GM12878 (cell line): ENCODE results near the gene GRHL1. TPM values are rescaled to one million over a fixed set of nuclear protein-coding genes. Genes with fewer than 3 reads are reported as not detected.

Experiments used
- ATAC-seq: fragments of 200-7000 bp; cut with Tn5 transposase; 3 replicates; pipeline ENCODE4 v1.9.1; 2020; ENCODE audit warnings: mild to moderate bottlenecking, moderate library complexity
- BruUV-seq: library from RNA; stranded (reverse); fragments of 400-500 nt; replicated peaks from 2 replicates; lab custom pipeline; 2021; lab: Mats Ljungman, UMichigan
- CTCF ChIA-PET: fragments of 300-600 bp; sonication (Branson Sonifier 250); formaldehyde crosslinking; extraction: SDS; loops from one replicate; lab custom pipeline; 2021; ENCODE audit warnings: inconsistent platforms; lab: Yijun Ruan, JAX
- POLR2A ChIA-PET: fragments of 350-600 bp; formaldehyde crosslinking; extraction: SDS; loops from one replicate; lab custom pipeline; 2021; ENCODE audit warnings: inconsistent platforms; lab: Charles Lee
- RAD21 ChIA-PET: fragments of 300-600 bp; sonication (Branson Sonifier 250); formaldehyde crosslinking; loops from one replicate; lab custom pipeline; 2023; ENCODE audit warnings: antibody characterized with exemption; ENCODE audit not compliant: unreplicated experiment; lab: Charles Lee
- SMC1A ChIA-PET: fragments of 300-600 bp; sonication (Branson Sonifier 250); formaldehyde crosslinking; loops from one replicate; lab custom pipeline; 2023; ENCODE audit not compliant: unreplicated experiment, uncharacterized antibody; lab: Charles Lee
- DNase-seq: peaks from one replicate; pipeline ENCODE4 v3.0.0-alpha.2; 2011; ENCODE audit warnings: low read depth, low spot score
- FAIRE-seq: peaks from 3 replicates; lab custom pipeline; 2011; peaks lifted over from hg19 to GRCh38; lab: Jason Lieb, UNC
- H2AFZ ChIP-seq: 2 replicates; pipeline ENCODE4 v1.6.0; 2011; ENCODE audit warnings: low read depth, low read length, control low read depth; ENCODE audit not compliant: control insufficient read depth
- H3K27ac ChIP-seq: 2 replicates; pipeline ENCODE4 v1.5.1; 2011; ENCODE audit warnings: control low read depth; ENCODE audit not compliant: control insufficient read depth, insufficient read depth
- H3K27me3 ChIP-seq, 2 experiments: replicated peaks in 1 of 2; 2 replicates each; pipeline versions ENCODE4 v1.6.0 to v1.6.1; 2011; ENCODE audit warnings: low read length in 1 of 2; ENCODE audit not compliant: control insufficient read depth in 2 of 2, insufficient read depth in 2 of 2
- H3K36me3 ChIP-seq, 2 experiments: 2 replicates each; pipeline ENCODE4 v1.5.1; 2011; ENCODE audit warnings: low read length in 1 of 2; ENCODE audit not compliant: control insufficient read depth in 2 of 2, insufficient read depth in 2 of 2
- H3K4me1 ChIP-seq: 2 replicates; pipeline ENCODE4 v1.6.1; 2011; ENCODE audit warnings: mild to moderate bottlenecking, low read length, moderate library complexity, mixed read lengths; ENCODE audit not compliant: control insufficient read depth, insufficient read depth
- H3K4me2 ChIP-seq: 2 replicates; pipeline ENCODE4 v1.6.0; 2011; ENCODE audit warnings: control low read depth; ENCODE audit not compliant: control insufficient read depth, insufficient read depth
- H3K4me3 ChIP-seq: fragments of 200-600 bp; sonication (generic); 2 replicates; pipeline ENCODE4 v1.5.1; 2016
- H3K79me2 ChIP-seq: 2 replicates; pipeline ENCODE4 v1.6.0; 2011; ENCODE audit warnings: low read length; ENCODE audit not compliant: control insufficient read depth, insufficient read depth
- H3K9ac ChIP-seq: 2 replicates; pipeline ENCODE4 v1.8.0; 2011; ENCODE audit warnings: low read length, control low read depth, mixed read lengths; ENCODE audit not compliant: control insufficient read depth, insufficient read depth
- H3K9me3 ChIP-seq: replicated peaks from 3 replicates; pipeline ENCODE4 v1.5.1; 2011; ENCODE audit warnings: mild to moderate bottlenecking, low read length; ENCODE audit not compliant: control insufficient read depth, insufficient read depth
- H4K20me1 ChIP-seq: 2 replicates; pipeline ENCODE4 v1.6.0; 2011; ENCODE audit not compliant: control insufficient read depth, insufficient read depth
- ASH2L ChIP-seq: fragments of 300-600, 200-600 bp; sonication (generic); IDR thresholded peaks from 2 replicates; pipeline ENCODE4 v1.6.1; 2017; ENCODE audit warnings: low read depth, mild to moderate bottlenecking, borderline replicate concordance
- BACH1 ChIP-seq: fragments of 450-650 bp; IDR thresholded peaks from 2 replicates; pipeline ENCODE4 v1.6.1; 2017; ENCODE audit warnings: mild to moderate bottlenecking, borderline replicate concordance
- CEBPB ChIP-seq, 2 experiments: fragments of 150-350 bp in 1 of 2; IDR thresholded peaks; 2 replicates each; pipeline ENCODE4 v1.6.1; 2012 to 2014; ENCODE audit warnings: low read depth in 2 of 2, low read length in 2 of 2, borderline replicate concordance in 1 of 2, inconsistent platforms in 1 of 2
- CHD2 ChIP-seq: IDR thresholded peaks from 2 replicates; pipeline ENCODE4 v1.6.1; 2011; ENCODE audit warnings: low read depth, low read length, improper control_type of control experiment, borderline replicate concordance
- FOS ChIP-seq: IDR thresholded peaks from 3 replicates; pipeline ENCODE4 v1.6.1; 2011; ENCODE audit warnings: borderline replicate concordance; ENCODE audit not compliant: insufficient read length; ENCODE audit errors: extremely low read depth
- HDAC2 ChIP-seq: fragments of 200-600 bp; sonication (generic); IDR thresholded peaks from 2 replicates; pipeline ENCODE4 v1.6.1; 2017
- LARP7 ChIP-seq: fragments of 450-650 bp; IDR thresholded peaks from 2 replicates; pipeline ENCODE4 v1.6.1; 2017; ENCODE audit warnings: mild to moderate bottlenecking
- NFYA ChIP-seq: IDR thresholded peaks from 2 replicates; pipeline ENCODE4 v1.6.1; 2011; ENCODE audit warnings: low read depth, mild to moderate bottlenecking, low read length, improper control_type of control experiment, borderline replicate concordance
- PAX5 ChIP-seq: IDR thresholded peaks from 2 replicates; pipeline ENCODE4 v1.6.1; 2011; ENCODE audit warnings: low read depth, low read length, borderline replicate concordance
- POLR2A ChIP-seq: IDR thresholded peaks from 2 replicates; pipeline ENCODE4 v1.6.1; 2011; ENCODE audit warnings: low read depth, mild to moderate bottlenecking, low read length
- SP1 ChIP-seq: IDR thresholded peaks from one replicate; pipeline ENCODE4 v1.6.1; 2011; ENCODE audit warnings: low read depth, low read length
- SREBF1 ChIP-seq: IDR thresholded peaks from 2 replicates; pipeline ENCODE4 v1.6.1; 2012; ENCODE audit warnings: mild to moderate bottlenecking, low read length
- STAT3 ChIP-seq: IDR thresholded peaks from 2 replicates; pipeline ENCODE4 v1.6.1; 2011; ENCODE audit warnings: low read depth, low read length, improper control_type of control experiment
- TAF1 ChIP-seq: IDR thresholded peaks from 2 replicates; pipeline ENCODE4 v1.6.1; 2011; ENCODE audit warnings: mild to moderate bottlenecking, low read depth, low read length, borderline replicate concordance
- TBL1XR1 ChIP-seq: IDR thresholded peaks from 2 replicates; pipeline ENCODE4 v1.6.1; 2012; ENCODE audit warnings: low read depth, low read length, improper control_type of control experiment
- WGBS: methylation state at CpG from one replicate; pipeline ENCODE4 v1.1.6; 2016; ENCODE audit warnings: low lambda C conversion rate; ENCODE audit not compliant: insufficient replicate concordance, insufficient coverage; ENCODE audit errors: missing lambda C conversion rate; 5-methylcytosine and 5-hydroxymethylcytosine counted together
- in situ Hi-C: fragments of 300-500 bp; cut with MboI; formaldehyde crosslinking; loops from 9 replicates; pipeline ENCODE4 v1.14.3; 2018; ENCODE audit warnings: mixed read lengths
- intact Hi-C: fragments of 100-400 bp; cut with micrococcal nuclease; formaldehyde crosslinking; loops from one replicate; pipeline ENCODE4 v1.14.2; 2022; ENCODE audit not compliant: unreplicated experiment
- polyA plus RNA-seq, 11 experiments: library from polyadenylated mRNA; depleted of rRNA in 4 of 11; unstranded in 6 of 11; stranded (reverse) in 5 of 11; fragments of >200 nt; fragmentation: Nextera tagmentation in 4 of 11; fragmentation: Illumina TruSeq in 1 of 11; extraction: Ambion mirVana in 4 of 11; extraction: Trizol in 1 of 11; gene quantifications; 1 replicate in 1 of 11; 2 replicates in 10 of 11; pipeline versions ENCODE4 v1.2.1 to v1.2.3, GENCODE V29; 2011 to 2016; ENCODE audit warnings: inconsistent platforms in 2 of 11, missing spikeins in 2 of 11, low read depth in 1 of 11
- total RNA-seq, 4 experiments: library from RNA; depleted of rRNA in 3 of 4; stranded (reverse); fragments of >200 nt in 3 of 4; fragmentation: Illumina TruSeq in 1 of 4; extraction: Trizol in 1 of 4; gene quantifications; 2 replicates each; pipeline versions ENCODE4 v1.2.1 to v1.2.3, GENCODE V29; 2013 to 2021
- TF ChIP-seq, protein P1 (sequence below): IDR thresholded peaks from 2 replicates; pipeline ENCODE4 v1.6.1; 2011; ENCODE audit warnings: borderline replicate concordance, low read depth, mild to moderate bottlenecking, moderate library complexity, low read length; ENCODE audit not compliant: insufficient read depth, poor library complexity, severe bottlenecking
- TF ChIP-seq, protein P2 (sequence below): IDR thresholded peaks from 2 replicates; pipeline ENCODE4 v1.6.1; 2012; ENCODE audit warnings: mild to moderate bottlenecking, low read depth, low read length

GRHL1 gene
- total and polyA plus RNA-seq, 10 of the 15 experiments (the other 5 are each of a cell fraction or from before 2014, with no cell fraction given): 0.09 to 0.81 (median 0.28) TPM; not detected in 1

DNA sequence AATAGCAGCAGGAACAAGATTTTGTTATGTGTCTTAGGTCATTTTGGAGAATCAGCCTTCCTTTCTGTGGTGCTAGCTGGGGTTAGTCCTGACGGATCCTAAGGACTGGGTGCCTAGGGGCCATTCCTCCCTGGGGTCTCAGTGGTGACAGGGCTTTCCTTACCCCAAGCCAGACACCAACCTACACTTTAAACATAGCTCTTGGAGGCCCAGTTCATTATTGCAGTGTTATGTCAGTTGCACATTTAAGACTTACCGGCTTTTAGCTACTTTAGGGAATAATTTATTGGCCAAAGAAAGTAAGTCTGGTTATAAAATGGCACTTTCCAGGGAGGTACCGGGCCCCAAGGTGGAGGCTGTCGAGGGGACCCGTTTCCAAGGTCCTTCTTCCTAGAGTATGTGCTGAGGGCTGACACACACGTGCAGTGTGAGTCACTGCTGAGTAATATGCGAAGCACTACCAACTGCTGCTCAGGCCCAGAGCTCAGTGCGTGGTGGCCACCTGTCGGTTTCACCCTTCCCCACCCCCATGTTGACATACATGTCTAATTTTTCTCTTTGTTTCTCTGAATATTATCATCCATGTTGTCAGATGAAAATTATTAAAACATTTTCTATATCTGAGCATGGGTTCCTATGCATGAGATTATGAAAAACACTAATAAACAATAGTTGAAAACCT, 37.0 kb upstream of the GRHL1 start:
- in situ Hi-C loops: no loop called here
- FAIRE-seq (peak; percentile 80), ATAC-seq (peak; percentile 100), DNase-seq (peak; percentile 45)
- Histone ChIP-seq H3K9ac (no peak overlapping the region), H3K79me2 (no peaks in the 10 kb centered on the region), H3K36me3 (peaks cover 3 to 4% of the 10 kb centered on the region in 2 experiments; a peak in 3 of 4 replicates), H3K27me3 (no peaks in the 10 kb centered on the region), H4K20me1 (no peaks in the 10 kb centered on the region), H3K4me2 (peak overlapping the region; percentile 41; the same call in 1 of the 2 replicates), H3K27ac (peak overlapping the region; percentile 27; the same call in 1 of the 2 replicates), H3K4me3 (no peak overlapping the region), H3K9me3 (no peaks in the 10 kb centered on the region), H3K4me1 (peaks cover 9% of the 10 kb centered on the region), H2AFZ (no peak overlapping the region; the same call in 1 of the 2 replicates)
- intact Hi-C loops: loop anchor here (1.0 to 2.0 kb wide), 2 partner anchors 100 to 116 kb away; no protein-coding TSS in a partner anchor
- ChIA-PET CTCF (interaction anchor here (0.6 to 4.4 kb wide), 14 partner anchors 9 to 117 kb away, joined by 3 to 67 read pairs (median 4); partner anchors contain the start of gene TAF1B), POLR2A (interaction anchor here (1.0 to 1.1 kb wide), 2 partner anchors 71 to 113 kb away, joined by 3 to 5 read pairs; partner anchors contain the start of gene TAF1B), RAD21 (interaction anchor here (0.8 to 3.6 kb wide), 5 partner anchors 70 to 145 kb away, joined by 3 to 27 read pairs (median 8); partner anchors contain the start of gene TAF1B), SMC1A (interaction anchor here (0.7 to 3.0 kb wide), 10 partner anchors 12 to 117 kb away, joined by 3 to 21 read pairs (median 6); partner anchors contain the start of gene TAF1B)
- WGBS: 27% methylated on average over 9 of the region's 9 CpGs
- BruUV-seq: no TSS peak
- TF ChIP-seq STAT3 (no peak), LARP7 (no peak), ASH2L (no peak), FOS (no peak), HDAC2 (no peak), CHD2 (no peak), SP1 (peak; percentile 27), CEBPB (IDR thresholded peaks at IDR 0.05; ENCODE audit: borderline replicate concordance in 1 of 2, low read depth in 2 of 2, low read length in 2 of 2) (no peak), TBL1XR1 (no peak), POLR2A (no peak), TAF1 (no peak), SREBF1 (no peak), NFYA (no peak), PAX5 (peak; percentile 59; the same call in 1 of the 2 replicates), BACH1 (no peak)
- TF ChIP-seq, protein P1, sequence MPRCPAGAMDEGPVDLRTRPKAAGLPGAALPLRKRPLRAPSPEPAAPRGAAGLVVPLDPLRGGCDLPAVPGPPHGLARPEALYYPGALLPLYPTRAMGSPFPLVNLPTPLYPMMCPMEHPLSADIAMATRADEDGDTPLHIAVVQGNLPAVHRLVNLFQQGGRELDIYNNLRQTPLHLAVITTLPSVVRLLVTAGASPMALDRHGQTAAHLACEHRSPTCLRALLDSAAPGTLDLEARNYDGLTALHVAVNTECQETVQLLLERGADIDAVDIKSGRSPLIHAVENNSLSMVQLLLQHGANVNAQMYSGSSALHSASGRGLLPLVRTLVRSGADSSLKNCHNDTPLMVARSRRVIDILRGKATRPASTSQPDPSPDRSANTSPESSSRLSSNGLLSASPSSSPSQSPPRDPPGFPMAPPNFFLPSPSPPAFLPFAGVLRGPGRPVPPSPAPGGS: peak; percentile 73
- TF ChIP-seq, protein P2, sequence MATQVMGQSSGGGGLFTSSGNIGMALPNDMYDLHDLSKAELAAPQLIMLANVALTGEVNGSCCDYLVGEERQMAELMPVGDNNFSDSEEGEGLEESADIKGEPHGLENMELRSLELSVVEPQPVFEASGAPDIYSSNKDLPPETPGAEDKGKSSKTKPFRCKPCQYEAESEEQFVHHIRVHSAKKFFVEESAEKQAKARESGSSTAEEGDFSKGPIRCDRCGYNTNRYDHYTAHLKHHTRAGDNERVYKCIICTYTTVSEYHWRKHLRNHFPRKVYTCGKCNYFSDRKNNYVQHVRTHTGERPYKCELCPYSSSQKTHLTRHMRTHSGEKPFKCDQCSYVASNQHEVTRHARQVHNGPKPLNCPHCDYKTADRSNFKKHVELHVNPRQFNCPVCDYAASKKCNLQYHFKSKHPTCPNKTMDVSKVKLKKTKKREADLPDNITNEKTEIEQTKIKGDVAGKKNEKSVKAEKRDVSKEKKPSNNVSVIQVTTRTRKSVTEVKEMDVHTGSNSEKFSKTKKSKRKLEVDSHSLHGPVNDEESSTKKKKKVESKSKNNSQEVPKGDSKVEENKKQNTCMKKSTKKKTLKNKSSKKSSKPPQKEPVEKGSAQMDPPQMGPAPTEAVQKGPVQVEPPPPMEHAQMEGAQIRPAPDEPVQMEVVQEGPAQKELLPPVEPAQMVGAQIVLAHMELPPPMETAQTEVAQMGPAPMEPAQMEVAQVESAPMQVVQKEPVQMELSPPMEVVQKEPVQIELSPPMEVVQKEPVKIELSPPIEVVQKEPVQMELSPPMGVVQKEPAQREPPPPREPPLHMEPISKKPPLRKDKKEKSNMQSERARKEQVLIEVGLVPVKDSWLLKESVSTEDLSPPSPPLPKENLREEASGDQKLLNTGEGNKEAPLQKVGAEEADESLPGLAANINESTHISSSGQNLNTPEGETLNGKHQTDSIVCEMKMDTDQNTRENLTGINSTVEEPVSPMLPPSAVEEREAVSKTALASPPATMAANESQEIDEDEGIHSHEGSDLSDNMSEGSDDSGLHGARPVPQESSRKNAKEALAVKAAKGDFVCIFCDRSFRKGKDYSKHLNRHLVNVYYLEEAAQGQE: no peak
